Tibial artery (tissue), 4 donors: ENCODE measurements around the gene MAP2K6.

Experiments
- DNase-seq, 2 donors: peaks; one replicate each; pipeline ENCODE4 v3.0.0-alpha.2; 2019
- H3K27ac ChIP-seq, 2 donors: fragments of 200-600 bp; sonication (generic) in 1 of 2; 1 replicate in 1 of 2; 2 replicates in 1 of 2; pipeline ENCODE4 v1.5.1; 2018 to 2019; ENCODE audit warnings: mild to moderate bottlenecking in 1 of 2
- H3K27me3 ChIP-seq, 2 donors: fragments of 200-600 bp; sonication (generic) in 1 of 2; one replicate each; pipeline versions ENCODE4 v1.5.1 to v1.6.0; 2016 to 2019
- H3K36me3 ChIP-seq, 3 donors: fragments of 200-600 bp; sonication (generic) in 2 of 3; one replicate each; pipeline ENCODE4 v1.5.1; 2016 to 2019; ENCODE audit warnings: mild to moderate bottlenecking in 2 of 3
- H3K4me1 ChIP-seq, 4 donors: fragments of 200-600 bp; sonication (generic) in 2 of 4; 1 replicate in 3 of 4; 2 replicates in 1 of 4; pipeline ENCODE4 v1.5.1; 2016 to 2019
- H3K4me3 ChIP-seq, 2 donors: fragments of 200-600 bp; sonication (generic) in 1 of 2; 1 replicate in 1 of 2; 2 replicates in 1 of 2; pipeline ENCODE4 v1.5.1; 2018 to 2019; ENCODE audit warnings: mild to moderate bottlenecking in 2 of 2
- H3K9me3 ChIP-seq, 3 donors: fragments of 200-600 bp; sonication (generic) in 1 of 3; one replicate each; pipeline ENCODE4 v1.5.1; 2016 to 2019
- intact Hi-C: fragments of 100-400 bp; cut with DNase I; formaldehyde crosslinking; loops from one replicate; pipeline ENCODE4 v1.15.0; 2023; ENCODE audit warnings: low total_unique reads
- TF ChIP-seq, protein P1 (sequence below), 2 experiments: fragments of 200-600 bp in 1 of 2; fragments of 450-650 bp in 1 of 2; IDR thresholded peaks; one replicate each; pipeline ENCODE4 v1.5.1; 2017 to 2019; ENCODE audit warnings: antibody characterized with exemption in 2 of 2, mild to moderate bottlenecking in 1 of 2, moderate library complexity in 1 of 2

Gene MAP2K6

DNA sequence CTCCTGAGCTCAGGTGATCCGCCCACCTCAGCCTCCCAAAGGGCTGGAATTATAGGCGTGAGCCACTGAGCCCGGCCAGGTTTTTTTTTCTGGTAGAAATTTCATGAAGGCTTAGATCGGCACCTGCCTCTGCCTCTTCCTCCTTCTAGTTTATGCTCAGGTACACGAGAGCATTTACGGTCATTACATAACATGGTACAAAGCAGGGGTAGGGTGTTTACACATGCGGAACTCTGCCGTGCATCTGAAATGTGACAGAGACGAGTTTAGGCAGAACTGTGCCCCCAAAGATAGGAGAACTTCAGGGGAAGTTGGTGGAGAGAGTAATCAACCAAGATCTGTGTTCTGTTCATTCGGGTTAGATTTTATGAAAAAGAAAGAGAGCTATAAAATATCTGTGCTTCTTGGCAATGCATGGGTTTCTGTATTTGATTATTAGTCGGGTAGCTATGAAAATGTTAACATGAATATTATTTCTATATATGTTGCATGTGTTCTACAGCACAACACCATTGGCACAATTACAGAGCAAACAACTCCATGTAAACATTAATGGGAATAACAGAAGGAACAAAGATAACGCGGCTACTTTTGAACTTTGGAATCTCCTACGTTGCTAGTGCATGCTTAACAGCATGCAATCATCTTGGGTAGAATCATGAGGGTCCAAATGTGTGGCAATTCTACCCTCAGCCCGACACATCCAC is 23.5 kb upstream of the MAP2K6 start:
- TF ChIP-seq, protein P1, sequence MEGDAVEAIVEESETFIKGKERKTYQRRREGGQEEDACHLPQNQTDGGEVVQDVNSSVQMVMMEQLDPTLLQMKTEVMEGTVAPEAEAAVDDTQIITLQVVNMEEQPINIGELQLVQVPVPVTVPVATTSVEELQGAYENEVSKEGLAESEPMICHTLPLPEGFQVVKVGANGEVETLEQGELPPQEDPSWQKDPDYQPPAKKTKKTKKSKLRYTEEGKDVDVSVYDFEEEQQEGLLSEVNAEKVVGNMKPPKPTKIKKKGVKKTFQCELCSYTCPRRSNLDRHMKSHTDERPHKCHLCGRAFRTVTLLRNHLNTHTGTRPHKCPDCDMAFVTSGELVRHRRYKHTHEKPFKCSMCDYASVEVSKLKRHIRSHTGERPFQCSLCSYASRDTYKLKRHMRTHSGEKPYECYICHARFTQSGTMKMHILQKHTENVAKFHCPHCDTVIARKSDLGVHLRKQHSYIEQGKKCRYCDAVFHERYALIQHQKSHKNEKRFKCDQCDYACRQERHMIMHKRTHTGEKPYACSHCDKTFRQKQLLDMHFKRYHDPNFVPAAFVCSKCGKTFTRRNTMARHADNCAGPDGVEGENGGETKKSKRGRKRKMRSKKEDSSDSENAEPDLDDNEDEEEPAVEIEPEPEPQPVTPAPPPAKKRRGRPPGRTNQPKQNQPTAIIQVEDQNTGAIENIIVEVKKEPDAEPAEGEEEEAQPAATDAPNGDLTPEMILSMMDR (IDR thresholded peaks at IDR 0.05): no peak
- Histone ChIP-seq H3K4me3 (no peak overlapping the region), H3K27ac (no peak overlapping the region), H3K27me3 (no peaks in the 10 kb centered on the region), H3K36me3 (no peaks in the 10 kb centered on the region), H3K9me3 (no peaks in the 10 kb centered on the region), H3K4me1 (no peaks in the 10 kb centered on the region)
- intact Hi-C loops: no loop called here
- no peak for DNase-seq

- Histone ChIP-seq H3K36me3 (no peaks in the 10 kb centered on the region), H3K9me3 (no peaks in the 10 kb centered on the region), H3K27me3 (no peaks in the 10 kb centered on the region), H3K4me1 (no peaks in the 10 kb centered on the region), H3K27ac (no peak overlapping the region), H3K4me3 (no peak overlapping the region)
- no peak for DNase-seq
- intact Hi-C loops: no loop called here
- TF ChIP-seq, protein P1 (IDR thresholded peaks at IDR 0.05): no peak
These were observed 13.2 kb upstream of the MAP2K6 start for GRCh38 chr17:69401251-69401650.

- Histone ChIP-seq H3K27ac (no peak overlapping the region), H3K27me3 (no peaks in the 10 kb centered on the region), H3K36me3 (no peaks in the 10 kb centered on the region), H3K9me3 (no peaks in the 10 kb centered on the region), H3K4me1 (no peaks in the 10 kb centered on the region), H3K4me3 (no peak overlapping the region)
- TF ChIP-seq, protein P1 (IDR thresholded peaks at IDR 0.05): no peak
- intact Hi-C loops: no loop called here
- no peak for DNase-seq
These were observed 12.4 kb upstream of the MAP2K6 start for GRCh38 chr17:69402052-69402451.

- no peak for DNase-seq
- intact Hi-C loops: no loop called here
- TF ChIP-seq, protein P1 (IDR thresholded peaks at IDR 0.05): no peak
- no peaks in the 10 kb centered on the region for H3K27me3 ChIP-seq
- H3K9me3 ChIP-seq: no peaks in the 10 kb centered on the region
- no peak overlapping the region for H3K4me3 ChIP-seq
- no peak overlapping the region for H3K27ac ChIP-seq
- no peaks in the 10 kb centered on the region for H3K4me1 ChIP-seq
- H3K36me3 ChIP-seq: no peaks in the 10 kb centered on the region
These were observed 10.1 kb upstream of the MAP2K6 start for GRCh38 chr17:69404399-69404798.

- Histone ChIP-seq H3K27me3 (no peaks in the 10 kb centered on the region), H3K27ac (no peak overlapping the region), H3K4me1 (no peaks in the 10 kb centered on the region), H3K4me3 (no peak overlapping the region), H3K36me3 (no peaks in the 10 kb centered on the region), H3K9me3 (no peaks in the 10 kb centered on the region)
- no peak for DNase-seq
- TF ChIP-seq, protein P1 (IDR thresholded peaks at IDR 0.05): no peak
- intact Hi-C loops: no loop called here
These were observed 9.4 kb upstream of the MAP2K6 start for GRCh38 chr17:69405096-69405495.

DNA sequence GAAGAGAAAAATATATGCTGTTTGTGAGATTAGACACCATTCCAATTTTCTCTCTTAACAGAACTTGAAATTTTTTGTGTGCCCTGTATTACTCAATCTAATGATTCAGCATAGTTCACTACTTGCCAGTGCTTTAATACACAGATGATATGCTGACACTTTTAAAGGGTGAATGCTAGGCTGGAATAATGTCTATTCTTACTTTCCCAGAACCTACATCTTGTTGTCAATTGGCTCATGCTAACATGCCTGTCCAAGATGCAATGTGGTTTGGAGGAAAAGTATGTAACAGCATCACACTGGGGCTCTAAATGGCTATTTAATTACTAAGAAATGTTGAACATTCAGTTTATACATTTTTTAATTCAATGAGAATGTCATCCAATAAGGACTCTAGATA is 7.6 kb upstream of the MAP2K6 start:
- no peaks in the 10 kb centered on the region for H3K27me3 ChIP-seq
- no peak overlapping the region for H3K4me3 ChIP-seq
- no peak overlapping the region for H3K27ac ChIP-seq
- no peaks in the 10 kb centered on the region for H3K9me3 ChIP-seq
- intact Hi-C loops: no loop called here
- DNase-seq: no peak
- TF ChIP-seq, protein P1 (IDR thresholded peaks at IDR 0.05): no peak
- no peaks in the 10 kb centered on the region for H3K4me1 ChIP-seq
- no peaks in the 10 kb centered on the region for H3K36me3 ChIP-seq
